K562 (cell line): ENCODE results near the gene THAP5. TPM values are rescaled to one million over a fixed set of nuclear protein-coding genes. Genes with fewer than 3 reads are reported as not detected.

Experiments
- ATAC-seq: fragments of 200-7000 bp; cut with Tn5 transposase; 3 replicates; pipeline ENCODE4 v1.9.1; 2020; ENCODE audit warnings: moderate library complexity
- BruUV-seq: library from RNA; stranded (reverse); fragments of 400-500 nt; replicated peaks from 2 replicates; lab custom pipeline; 2021; lab: Mats Ljungman, UMichigan
- CTCF ChIA-PET: fragments of 300-600 bp; formaldehyde crosslinking; extraction: SDS; loops from one replicate; lab custom pipeline; 2021; ENCODE audit warnings: low intra/inter-chr PET ratio; lab: Yijun Ruan, JAX
- POLR2A ChIA-PET: fragments of 300-600, 350-650 bp; sonication (Branson Sonifier 250); formaldehyde crosslinking; extraction: SDS; loops from one replicate; lab custom pipeline; 2021; ENCODE audit warnings: antibody characterized with exemption, inconsistent platforms; lab: Yijun Ruan, JAX
- DNase-seq, 4 experiments: peaks; one replicate each; pipeline versions ENCODE4 v3.0.0 to v3.0.0-alpha.2; 2011 to 2018; ENCODE audit warnings: low spot score in 3 of 4, mixed read lengths in 3 of 4; ENCODE audit errors: extremely low read depth in 1 of 4
- FAIRE-seq: peaks from 2 replicates; lab custom pipeline; 2011; peaks lifted over from hg19 to GRCh38; lab: Jason Lieb, UNC
- H2AFZ ChIP-seq: 2 replicates; pipeline ENCODE4 v1.6.0; 2011; ENCODE audit warnings: low read depth, low read length, control low read depth, inconsistent platforms
- H3K27ac ChIP-seq: fragments of 200-600 bp; 3 replicates; pipeline ENCODE4 v1.8.0; 2011; ENCODE audit warnings: low read depth, mild to moderate bottlenecking, control low read depth, inconsistent platforms, low read length, moderate library complexity, mixed read lengths; ENCODE audit errors: extremely low read depth
- H3K27me3 ChIP-seq, 2 experiments: fragments of 300-600 bp in 1 of 2; 2 replicates in 1 of 2; 3 replicates in 1 of 2; pipeline versions ENCODE4 v1.6.0 to v1.8.0; 2011; ENCODE audit warnings: inconsistent platforms in 2 of 2, low read length in 2 of 2, mild to moderate bottlenecking in 1 of 2, mixed read lengths in 1 of 2, moderate library complexity in 1 of 2; ENCODE audit not compliant: control insufficient read depth in 2 of 2, insufficient read depth in 2 of 2
- H3K36me3 ChIP-seq: fragments of 300-600 bp; 3 replicates; pipeline ENCODE4 v1.8.0; 2011; ENCODE audit warnings: mild to moderate bottlenecking, low read length, inconsistent platforms; ENCODE audit not compliant: control insufficient read depth, insufficient read depth
- H3K4me1 ChIP-seq, 2 experiments: fragments of 200-600 bp in 1 of 2; replicated peaks in 1 of 2; 2 replicates in 1 of 2; 3 replicates in 1 of 2; pipeline versions ENCODE4 v1.5.1 to v1.8.0; 2011; ENCODE audit warnings: inconsistent platforms in 2 of 2, low read length in 2 of 2, mild to moderate bottlenecking in 1 of 2, mixed read lengths in 1 of 2, moderate library complexity in 1 of 2; ENCODE audit not compliant: control insufficient read depth in 2 of 2, insufficient read depth in 2 of 2
- H3K4me2 ChIP-seq: 2 replicates; pipeline ENCODE4 v1.6.1; 2011; ENCODE audit warnings: low read length, control low read depth, inconsistent platforms, mixed read lengths; ENCODE audit not compliant: insufficient read depth
- H3K4me3 ChIP-seq: fragments of 200-600 bp; sonication (generic), shearing (Covaris generic); 2 replicates; pipeline ENCODE4 v1.5.1; 2016; ENCODE audit warnings: control low read depth, inconsistent platforms
- H3K79me2 ChIP-seq: fragments of 200-600 bp; 3 replicates; pipeline ENCODE4 v1.8.0; 2011; ENCODE audit warnings: low read length, inconsistent platforms; ENCODE audit not compliant: control insufficient read depth, insufficient read depth
- H3K9ac ChIP-seq, 2 experiments: 2 replicates each; pipeline versions ENCODE4 v1.6.0 to v1.6.1; 2011; ENCODE audit warnings: low read depth in 2 of 2, low read length in 2 of 2, control low read depth in 1 of 2, inconsistent platforms in 1 of 2, mild to moderate bottlenecking in 1 of 2, mixed read lengths in 1 of 2; ENCODE audit not compliant: insufficient read depth in 1 of 2
- H3K9me1 ChIP-seq: one replicate; pipeline ENCODE4 v1.6.0; 2011; ENCODE audit warnings: inconsistent platforms, mild to moderate bottlenecking, low read length, moderate library complexity; ENCODE audit not compliant: control insufficient read depth, insufficient read depth
- H3K9me3 ChIP-seq: replicated peaks from 2 replicates; pipeline ENCODE4 v1.5.1; 2011; ENCODE audit warnings: low read depth, low read length, inconsistent platforms; ENCODE audit not compliant: control insufficient read depth, insufficient read depth
- H4K20me1 ChIP-seq: replicated peaks from 2 replicates; pipeline ENCODE4 v1.6.1; 2011; ENCODE audit warnings: low read length, inconsistent platforms, mixed read lengths; ENCODE audit not compliant: control insufficient read depth, insufficient read depth
- CBFA2T3 ChIP-seq: fragments of 450-650 bp; IDR thresholded peaks from 2 replicates; pipeline ENCODE4 v1.6.1; 2017
- CBX3 ChIP-seq, 2 experiments: IDR thresholded peaks; 1 replicate in 1 of 2; 2 replicates in 1 of 2; pipeline ENCODE4 v1.6.1; 2012; ENCODE audit warnings: inconsistent platforms in 2 of 2, low read length in 2 of 2, borderline replicate concordance in 1 of 2, control low read depth in 1 of 2
- CSDE1 ChIP-seq, 2 experiments: fragments of 450-650 bp; IDR thresholded peaks; 2 replicates each; pipeline ENCODE4 v1.6.1; 2016; ENCODE audit warnings: mild to moderate bottlenecking in 1 of 2
- CXXC5 ChIP-seq: fragments of 250-450 bp; sonication (Bioruptor Pico); IDR thresholded peaks from 2 replicates; pipeline ENCODE4 v1.8.0; 2022; ENCODE audit warnings: inconsistent platforms, mild to moderate bottlenecking, moderate library complexity
- HDAC1 ChIP-seq, 2 experiments: fragments of 450-650 bp; IDR thresholded peaks; 2 replicates each; pipeline ENCODE4 v1.6.1; 2016 to 2017; ENCODE audit warnings: inconsistent platforms in 1 of 2, mild to moderate bottlenecking in 1 of 2, moderate library complexity in 1 of 2
- HDAC3 ChIP-seq: fragments of 450-650 bp; IDR thresholded peaks from 2 replicates; pipeline ENCODE4 v1.6.1; 2018; ENCODE audit warnings: borderline replicate concordance, mild to moderate bottlenecking, moderate library complexity; ENCODE audit not compliant: partially characterized antibody
- HMGN3 ChIP-seq: IDR thresholded peaks from 2 replicates; pipeline ENCODE4 v1.6.1; 2011; ENCODE audit warnings: borderline replicate concordance, low read depth, mild to moderate bottlenecking, mixed read lengths, low read length; ENCODE audit not compliant: insufficient read length; ENCODE audit errors: extremely low read depth
- MAFF ChIP-seq: IDR thresholded peaks from 2 replicates; pipeline ENCODE4 v1.6.1; 2012; ENCODE audit warnings: low read length, improper control_type of control experiment
- MAZ ChIP-seq, 2 experiments: fragments of 450-650 bp in 1 of 2; sonication (generic) in 1 of 2; formaldehyde crosslinking; IDR thresholded peaks in 1 of 2; conservative IDR thresholded peaks in 1 of 2; 2 replicates each; pipeline versions ENCODE4 v1.4.0 to v1.5.0; 2020; ENCODE audit warnings: mild to moderate bottlenecking in 1 of 2, missing genetic modification reagents in 1 of 2
- MTA1 ChIP-seq: fragments of 450-650 bp; IDR thresholded peaks from 2 replicates; pipeline ENCODE4 v1.6.1; 2017; ENCODE audit warnings: borderline replicate concordance
- NCOA1 ChIP-seq: fragments of 450-650 bp; IDR thresholded peaks from 2 replicates; pipeline ENCODE4 v1.6.1; 2016; ENCODE audit warnings: low read depth
- POLR2G ChIP-seq: fragments of 200-400 bp; formaldehyde crosslinking; IDR thresholded peaks from 2 replicates; pipeline ENCODE4 v1.6.1; 2017; ENCODE audit warnings: low read depth, mild to moderate bottlenecking, antibody characterized with exemption, low read length, moderate library complexity
- SPI1 ChIP-seq: IDR thresholded peaks from 2 replicates; pipeline ENCODE4 v1.6.1; 2011; ENCODE audit warnings: low read depth, low read length, control low read depth, borderline replicate concordance
- TAL1 ChIP-seq: fragments of 450-650 bp; IDR thresholded peaks from 2 replicates; pipeline ENCODE4 v1.6.1; 2016; ENCODE audit warnings: mild to moderate bottlenecking
- TCFL5 ChIP-seq: fragments of 250-450 bp; sonication (Bioruptor Pico); conservative IDR thresholded peaks from 2 replicates; pipeline ENCODE4 v1.6.1; 2021; ENCODE audit warnings: mild to moderate bottlenecking, moderate library complexity, matching md5 sums
- ZBED1 ChIP-seq: IDR thresholded peaks from 2 replicates; pipeline ENCODE4 v1.6.1; 2014
- ZNF311 ChIP-seq: fragments of 250-450 bp; sonication (Bioruptor Pico); IDR thresholded peaks from 2 replicates; pipeline ENCODE4 v1.4.0; 2020; ENCODE audit warnings: mild to moderate bottlenecking, moderate library complexity
- ZNF592 ChIP-seq: fragments of 450-650 bp; IDR thresholded peaks from 2 replicates; pipeline ENCODE4 v1.6.1; 2017; ENCODE audit warnings: antibody characterized with exemption, mild to moderate bottlenecking
- ZNF639 ChIP-seq, 2 experiments: fragments of 200-800 bp in 1 of 2; sonication (Bioruptor generic) in 1 of 2; sonication (generic) in 1 of 2; formaldehyde crosslinking in 1 of 2; IDR thresholded peaks in 1 of 2; conservative IDR thresholded peaks in 1 of 2; 2 replicates each; pipeline versions ENCODE4 v1.5.0 to v1.6.1; 2016 to 2020; ENCODE audit warnings: missing compliant biosample characterization in 1 of 2, missing genetic modification characterization in 1 of 2, missing genetic modification reagents in 1 of 2
- WGBS: fragments of 100-300 bp; shearing (Covaris generic); methylation state at CpG from one replicate; pipeline ENCODE4 v1.1.6; 2016; ENCODE audit warnings: low coverage, mixed read lengths; ENCODE audit not compliant: insufficient coverage; ENCODE audit errors: missing lambda C conversion rate; 5-methylcytosine and 5-hydroxymethylcytosine counted together
- in situ Hi-C: fragments of 300-500 bp; cut with MboI; formaldehyde crosslinking; loops from 4 replicates; pipeline ENCODE4 v1.15.0; 2018; ENCODE audit warnings: inconsistent platforms, mixed read lengths
- intact Hi-C: fragments of 100-400 bp; cut with micrococcal nuclease; formaldehyde crosslinking; loops from 2 replicates; pipeline ENCODE4 v1.14.2; 2022
- polyA plus RNA-seq, 8 experiments: library from polyadenylated mRNA; depleted of rRNA in 4 of 8; stranded (reverse) in 5 of 8; unstranded in 3 of 8; fragments of >200 nt; fragmentation: Nextera tagmentation in 2 of 8; fragmentation: Illumina TruSeq in 1 of 8; extraction: Ambion mirVana in 2 of 8; extraction: Trizol in 1 of 8; gene quantifications; 2 replicates each; pipeline versions ENCODE4 v1.2.1 to v1.2.3, GENCODE V29; 2011 to 2014; ENCODE audit warnings: inconsistent platforms in 1 of 8, missing spikeins in 1 of 8
- total RNA-seq, 7 experiments: library from RNA; depleted of rRNA in 6 of 7; stranded (reverse); fragments of >200 nt in 6 of 7; fragmentation: Illumina TruSeq in 2 of 7; extraction: Trizol in 2 of 7; gene quantifications; 2 replicates each; pipeline versions ENCODE4 v1.2.1 to v1.2.3, GENCODE V29; 2011 to 2021; ENCODE audit warnings: low replicate concordance in 1 of 7

The THAP5 gene
- total and polyA plus RNA-seq, 9 of the 15 experiments (the other 6 are each of a cell fraction or from before 2014, with no cell fraction given) = 16.5 to 58.1 (median 28.2) TPM

DNA sequence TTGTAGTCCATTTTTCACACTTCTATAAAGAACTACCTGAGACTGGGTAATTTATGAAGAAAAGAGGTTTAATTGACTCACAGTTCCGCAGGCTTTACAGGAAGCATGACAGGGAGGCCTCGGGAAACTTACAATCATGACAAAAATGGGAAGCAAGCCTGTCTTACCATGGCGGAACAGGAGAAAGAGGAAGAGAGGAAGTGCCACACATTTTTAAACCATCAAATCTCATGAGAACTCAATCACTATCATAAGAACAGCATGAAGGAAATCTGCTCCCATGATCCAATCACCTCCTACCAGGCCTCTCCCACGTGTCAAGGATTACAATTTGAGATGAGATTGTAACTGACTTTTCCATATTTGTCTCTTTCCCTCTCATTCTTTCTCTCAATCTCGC, 34.2 kb downstream of the THAP5 start:
- H4K20me1 ChIP-seq = no peaks in the 10 kb centered on the region
- H3K9me3 ChIP-seq = no peaks in the 10 kb centered on the region
- no peaks in the 10 kb centered on the region for H3K9me1 ChIP-seq
- H3K27me3 ChIP-seq = no peaks in the 10 kb centered on the region
- peaks cover 9 to 36% of the 10 kb centered on the region in 2 experiments for H3K4me1 ChIP-seq
- intact Hi-C loops = no loop called here
- H3K79me2 ChIP-seq = no peaks in the 10 kb centered on the region
- peak overlapping the region; percentile 42; the same call in 1 of the 2 replicates for H2AFZ ChIP-seq
- H3K36me3 ChIP-seq = no peaks in the 10 kb centered on the region
- BruUV-seq = no TSS peak
- DNase-seq = no peak
- POLR2A ChIA-PET = interaction anchor here (0.8 kb wide), 1 partner anchor 14 kb away, joined by 3 read pairs; no protein-coding TSS in a partner anchor
- in situ Hi-C loops = no loop called here
- H3K4me3 ChIP-seq = no peak overlapping the region
- no peak overlapping the region for H3K4me2 ChIP-seq
- FAIRE-seq = no peak
- ATAC-seq = no peak
- no peak overlapping the region for H3K27ac ChIP-seq
- 43% methylated on average over 5 of the region's 5 CpGs for WGBS
- CTCF ChIA-PET = no interaction called here
- no peak overlapping the region for H3K9ac ChIP-seq
- TF ChIP-seq ZNF639 (CRISPR knock-in tag; conservative IDR thresholded peaks at IDR 0.05 in 1 of 2, IDR thresholded peaks at IDR 0.05 in 1 of 2) = peak in 1 of 2 experiments; percentile 28; a peak in 1 of 4 replicates
- no peak for TF ChIP-seq HDAC3
- peak in 1 of 2 experiments; percentile 32; a peak in 1 of 3 replicates for TF ChIP-seq CBX3 (IDR thresholded peaks at IDR 0.05; ENCODE audit: borderline replicate concordance in 1 of 2, low read length in 2 of 2)
- TF ChIP-seq SPI1 = peak; percentile 87
- no peak for TF ChIP-seq HMGN3
- no peak for TF ChIP-seq POLR2G
- TF ChIP-seq HDAC1 (IDR thresholded peaks at IDR 0.05) = peak in 1 of 2 experiments; percentile 63; a peak in 1 of 4 replicates
- no peak for TF ChIP-seq ZNF311 (CRISPR knock-in tag)
- TF ChIP-seq MTA1 = no peak
- peak; percentile 37; the same call in 1 of the 2 replicates for TF ChIP-seq ZNF592
- TF ChIP-seq MAZ (CRISPR knock-in tag; conservative IDR thresholded peaks at IDR 0.05 in 1 of 2, IDR thresholded peaks at IDR 0.05 in 1 of 2) = no peak
- peak; percentile 52 for TF ChIP-seq TAL1
- no peak for TF ChIP-seq ZBED1
- TF ChIP-seq NCOA1 = no peak
- TF ChIP-seq MAFF = no peak
- TF ChIP-seq CXXC5 (CRISPR knock-in tag) = 0 out of 2 replicates have a peak, but pooled peaks have one; percentile 14
- TF ChIP-seq CBFA2T3 = peak; percentile 76
- 0 out of 4 replicates have a peak, but pooled peaks of 1 of the 2 experiments have one; percentile 50 for TF ChIP-seq CSDE1 (IDR thresholded peaks at IDR 0.05)
- no peak for TF ChIP-seq TCFL5 (CRISPR knock-in tag)
